ENCODE data around the gene ZNF212.
"Not testable (repeated sequence)": the region's sequence is repeated elsewhere in the genome, so short reads cannot be mapped to it uniquely, and the experiment has no call there.

The ZNF212 gene

DNA sequence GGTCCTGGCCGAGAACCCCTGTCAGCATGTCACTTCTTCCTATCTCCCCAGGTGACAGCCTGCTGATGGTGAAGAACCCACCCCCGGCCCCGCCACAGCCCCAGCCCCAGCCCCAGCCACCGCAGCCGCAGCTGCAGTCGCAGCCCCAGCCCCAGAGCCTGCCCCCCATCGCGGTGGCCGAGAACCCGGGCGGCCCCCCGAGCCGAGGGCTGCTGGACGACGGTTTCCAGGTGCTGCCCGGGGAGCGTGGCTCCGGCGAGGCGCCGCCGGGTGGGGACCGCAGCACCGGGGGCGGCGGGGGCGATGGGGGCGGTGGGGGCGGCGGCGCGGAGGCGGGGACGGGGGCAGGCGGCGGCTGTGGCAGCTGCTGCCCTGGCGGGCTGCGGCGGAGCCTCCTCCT, 15.7 kb upstream of the ZNF212 start:
- no peak overlapping the region for H3K9ac ChIP-seq (ENCODE audit: low read length)
- H3K9me3 ChIP-seq (ENCODE audit: control insufficient read depth, low read depth, low read length): no peaks in the 10 kb centered on the region
- H3K4me1 ChIP-seq (ENCODE audit: control insufficient read depth, low read depth, low read length): no peaks in the 10 kb centered on the region
- no peak overlapping the region for H3K27ac ChIP-seq (ENCODE audit: low read length)
- H3K36me3 ChIP-seq (ENCODE audit: control insufficient read depth, low read depth, low read length): peaks cover 18% of the 10 kb centered on the region
- no peak overlapping the region for H3K4me3 ChIP-seq (ENCODE audit: low read length)
- H3K27me3 ChIP-seq (ENCODE audit: control insufficient read depth, insufficient read depth, low read length): no peaks in the 10 kb centered on the region

DNA sequence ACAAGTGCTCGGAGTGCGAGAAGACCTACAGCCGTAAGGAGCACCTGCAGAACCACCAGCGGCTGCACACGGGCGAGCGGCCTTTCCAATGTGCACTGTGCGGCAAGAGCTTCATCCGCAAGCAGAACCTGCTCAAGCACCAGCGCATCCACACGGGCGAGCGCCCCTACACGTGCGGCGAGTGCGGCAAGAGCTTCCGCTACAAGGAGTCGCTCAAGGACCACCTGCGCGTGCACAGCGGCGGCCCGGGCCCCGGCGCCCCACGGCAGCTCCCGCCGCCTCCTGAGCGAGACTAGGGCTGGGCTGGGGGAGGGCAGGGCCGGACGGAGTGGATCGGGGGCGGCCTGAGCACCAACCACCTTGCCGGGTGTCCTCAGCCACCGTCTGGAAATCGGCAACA, 15.1 kb upstream of the ZNF212 start:
- Histone ChIP-seq H3K4me3 (ENCODE audit: low read length) (no peak overlapping the region), H3K36me3 (ENCODE audit: control insufficient read depth, low read depth, low read length) (peaks cover 17% of the 10 kb centered on the region), H3K27me3 (ENCODE audit: control insufficient read depth, insufficient read depth, low read length) (no peaks in the 10 kb centered on the region), H3K9ac (ENCODE audit: low read length) (no peak overlapping the region), H3K27ac (ENCODE audit: low read length) (no peak overlapping the region), H3K4me1 (ENCODE audit: control insufficient read depth, low read depth, low read length) (no peaks in the 10 kb centered on the region), H3K9me3 (ENCODE audit: control insufficient read depth, low read depth, low read length) (no peaks in the 10 kb centered on the region)

DNA sequence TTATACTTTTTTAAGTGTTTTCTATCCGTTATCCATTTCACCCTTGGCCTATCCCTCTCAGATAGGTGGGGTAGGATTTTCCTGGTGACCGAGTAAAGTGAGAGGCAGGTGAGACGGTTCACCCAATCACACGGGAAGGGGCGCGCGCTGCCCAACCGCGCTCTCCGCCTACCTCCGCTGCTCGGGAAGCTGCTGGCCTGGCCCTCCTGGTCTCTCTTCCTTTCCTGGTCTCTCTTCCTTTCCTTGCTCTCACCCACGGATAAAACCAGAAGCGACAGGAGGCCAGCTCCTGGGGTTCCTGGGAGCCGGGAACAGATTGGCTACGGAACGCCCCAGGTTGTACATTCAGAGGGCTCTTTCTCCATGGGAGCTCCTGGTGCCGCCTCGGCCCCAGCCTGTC, 14.3 kb upstream of the ZNF212 start:
- H3K4me3 ChIP-seq (ENCODE audit: low read length): no peak overlapping the region
- H3K36me3 ChIP-seq (ENCODE audit: control insufficient read depth, low read depth, low read length): peaks cover 17% of the 10 kb centered on the region
- no peak overlapping the region for H3K27ac ChIP-seq (ENCODE audit: low read length)
- H3K27me3 ChIP-seq (ENCODE audit: control insufficient read depth, insufficient read depth, low read length): no peaks in the 10 kb centered on the region
- no peaks in the 10 kb centered on the region for H3K4me1 ChIP-seq (ENCODE audit: control insufficient read depth, low read depth, low read length)
- no peaks in the 10 kb centered on the region for H3K9me3 ChIP-seq (ENCODE audit: control insufficient read depth, low read depth, low read length)
- H3K9ac ChIP-seq (ENCODE audit: low read length): no peak overlapping the region

DNA sequence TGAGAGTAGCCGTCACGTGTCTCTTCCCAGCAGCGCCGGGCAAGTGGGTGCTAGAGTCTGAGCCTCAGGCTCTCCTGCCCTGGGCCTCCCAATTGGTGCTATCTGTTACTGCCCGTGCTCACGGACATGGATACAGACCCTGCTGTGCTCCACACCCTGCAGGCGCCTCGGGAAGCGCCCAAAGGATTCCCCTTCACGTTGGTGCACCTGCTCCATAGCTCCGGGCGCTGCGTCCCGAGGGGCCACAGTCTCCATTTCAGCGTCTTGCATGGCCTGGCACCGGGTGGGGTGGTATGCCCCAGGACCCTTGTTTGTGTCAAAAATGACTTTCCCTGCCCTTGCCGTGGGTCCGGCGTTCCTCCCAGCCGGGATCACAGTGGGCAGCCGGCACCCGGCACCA, 13.8 kb upstream of the ZNF212 start:
- Histone ChIP-seq H3K9me3 (ENCODE audit: control insufficient read depth, low read depth, low read length) (no peaks in the 10 kb centered on the region), H3K27me3 (ENCODE audit: control insufficient read depth, insufficient read depth, low read length) (no peaks in the 10 kb centered on the region), H3K4me1 (ENCODE audit: control insufficient read depth, low read depth, low read length) (no peaks in the 10 kb centered on the region), H3K4me3 (ENCODE audit: low read length) (no peak overlapping the region), H3K36me3 (ENCODE audit: control insufficient read depth, low read depth, low read length) (peaks cover 14% of the 10 kb centered on the region), H3K27ac (ENCODE audit: low read length) (no peak overlapping the region), H3K9ac (ENCODE audit: low read length) (no peak overlapping the region)

DNA sequence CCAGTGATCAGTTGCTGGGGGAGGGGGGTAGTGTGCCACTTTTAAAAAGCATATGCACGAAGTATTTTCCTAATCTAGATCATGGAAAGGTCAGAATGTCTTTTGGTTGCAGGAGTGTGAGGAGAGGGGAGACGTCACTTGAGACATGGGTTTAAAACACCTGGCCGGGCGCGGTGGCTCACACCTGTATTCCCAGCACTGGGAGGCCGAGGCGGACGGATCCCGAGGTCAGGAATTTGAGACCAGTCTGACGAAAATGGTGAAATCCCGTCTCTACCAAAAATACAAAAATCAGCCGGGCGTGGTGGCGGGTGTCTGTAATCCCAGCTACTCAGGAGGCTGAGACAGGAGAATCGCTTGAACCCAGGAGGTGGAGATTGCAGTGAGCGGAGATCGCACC, 13.1 kb upstream of the ZNF212 start:
- H3K4me1 ChIP-seq (ENCODE audit: control insufficient read depth, low read depth, low read length); H3K9ac ChIP-seq (ENCODE audit: low read length); H3K9me3 ChIP-seq (ENCODE audit: control insufficient read depth, low read depth, low read length); H3K27me3 ChIP-seq (ENCODE audit: control insufficient read depth, insufficient read depth, low read length); H3K4me3 ChIP-seq (ENCODE audit: low read length); H3K27ac ChIP-seq (ENCODE audit: low read length): not testable (repeated sequence)
- peaks cover 12% of the 10 kb centered on the region for H3K36me3 ChIP-seq (ENCODE audit: control insufficient read depth, low read depth, low read length)

DNA sequence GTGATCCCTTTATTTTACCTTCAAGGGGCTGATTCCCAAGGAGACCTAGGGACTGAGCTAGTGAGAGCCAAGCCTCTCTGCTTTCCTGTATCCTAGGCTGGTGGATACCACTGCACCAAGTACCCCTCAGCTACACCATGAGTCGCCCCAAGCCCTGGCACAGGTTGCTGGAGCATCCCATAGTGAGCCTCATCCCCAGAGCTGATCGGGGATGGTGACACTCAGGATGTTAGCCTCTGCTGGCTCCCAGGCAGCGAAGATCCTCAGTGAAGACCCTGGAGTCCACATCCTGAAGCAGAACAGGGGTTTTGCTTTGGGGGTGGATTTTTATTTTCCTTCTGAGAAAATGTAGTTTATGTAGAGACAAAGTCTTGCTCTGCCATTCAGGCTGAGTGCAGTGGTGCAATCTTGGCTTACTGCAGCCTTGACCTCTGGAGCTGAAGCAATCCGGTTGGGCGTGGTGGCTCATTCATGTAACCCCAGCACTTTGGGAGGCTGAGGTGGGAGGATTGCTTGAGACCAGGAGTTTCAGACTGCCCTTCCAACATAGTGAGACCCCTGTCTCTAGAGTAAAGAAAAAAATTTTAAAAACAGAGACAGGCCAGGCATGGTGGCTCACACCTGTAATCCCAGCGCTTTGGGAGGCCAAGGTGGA, 12.5 kb upstream of the ZNF212 start:
- Histone ChIP-seq H3K27ac (ENCODE audit: low read length) (no peak overlapping the region), H3K9me3 (ENCODE audit: control insufficient read depth, low read depth, low read length) (no peaks in the 10 kb centered on the region), H3K9ac (ENCODE audit: low read length) (no peak overlapping the region), H3K27me3 (ENCODE audit: control insufficient read depth, insufficient read depth, low read length) (no peaks in the 10 kb centered on the region), H3K4me3 (ENCODE audit: low read length) (no peak overlapping the region), H3K36me3 (ENCODE audit: control insufficient read depth, low read depth, low read length) (peaks cover 11% of the 10 kb centered on the region), H3K4me1 (ENCODE audit: control insufficient read depth, low read depth, low read length) (no peaks in the 10 kb centered on the region)

DNA sequence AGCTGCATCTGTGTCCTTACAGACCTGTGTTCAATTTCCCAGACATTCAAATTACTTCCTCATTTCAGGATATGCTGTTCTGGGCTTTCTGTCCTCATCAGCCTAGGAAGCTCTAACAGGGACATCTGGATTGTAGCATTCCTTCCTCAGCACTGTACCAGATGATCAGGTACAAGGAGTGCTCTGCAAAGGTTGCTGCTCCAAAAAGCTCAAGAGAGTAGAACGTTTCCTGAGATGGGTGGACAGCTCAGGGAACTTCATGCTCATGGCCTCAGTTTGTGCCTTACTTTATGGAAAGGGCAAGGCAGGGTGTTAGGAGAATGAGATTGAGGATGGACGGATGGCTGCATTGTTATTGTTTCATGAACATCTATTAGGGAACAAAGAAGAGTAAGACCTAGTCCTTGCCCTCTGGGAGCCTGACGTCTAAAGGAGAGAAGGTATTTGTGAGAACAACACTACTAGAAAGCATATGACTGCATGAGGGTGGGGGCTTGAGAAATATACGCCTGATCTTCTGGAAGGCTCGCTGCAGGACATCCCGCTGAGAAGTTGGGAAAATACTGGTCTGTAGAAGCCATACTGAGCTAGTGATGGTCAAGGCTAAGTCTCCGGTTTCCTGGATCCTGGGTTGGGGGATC, 10.5 kb upstream of the ZNF212 start:
- H3K36me3 ChIP-seq (ENCODE audit: control insufficient read depth, low read depth, low read length): peaks cover 11% of the 10 kb centered on the region
- no peaks in the 10 kb centered on the region for H3K9me3 ChIP-seq (ENCODE audit: control insufficient read depth, low read depth, low read length)

DNA sequence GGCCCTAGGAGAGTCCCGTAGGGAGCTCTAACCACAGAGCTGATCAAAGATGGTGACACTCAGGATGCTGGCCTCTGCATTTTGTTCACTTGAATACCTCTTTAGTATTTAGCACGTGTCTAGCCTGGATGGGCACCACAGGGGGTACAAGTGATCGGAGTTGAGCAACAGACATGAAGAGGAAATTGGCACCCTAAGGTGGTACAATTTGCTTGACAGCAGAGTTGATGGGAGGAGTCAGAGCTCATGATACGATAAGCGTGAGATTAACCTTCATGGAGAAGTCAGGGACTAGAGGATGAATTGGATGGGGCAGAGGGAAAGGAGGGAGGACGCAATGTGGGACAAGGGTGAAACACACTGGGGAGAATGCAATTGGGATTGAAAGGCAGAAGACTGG, 9.9 kb upstream of the ZNF212 start:
- no peaks in the 10 kb centered on the region for H3K4me1 ChIP-seq (ENCODE audit: control insufficient read depth, low read depth, low read length)
- H3K36me3 ChIP-seq (ENCODE audit: control insufficient read depth, low read depth, low read length): peaks cover 9% of the 10 kb centered on the region
- H3K4me3 ChIP-seq (ENCODE audit: low read length): no peak overlapping the region
- H3K9ac ChIP-seq (ENCODE audit: low read length): no peak overlapping the region
- no peak overlapping the region for H3K27ac ChIP-seq (ENCODE audit: low read length)
- no peaks in the 10 kb centered on the region for H3K9me3 ChIP-seq (ENCODE audit: control insufficient read depth, low read depth, low read length)
- no peaks in the 10 kb centered on the region for H3K27me3 ChIP-seq (ENCODE audit: control insufficient read depth, insufficient read depth, low read length)

More for the DNA sequence above, 10.5 kb upstream of the ZNF212 start:
- Histone ChIP-seq H3K4me1 (ENCODE audit: control insufficient read depth, low read depth, low read length) (no peaks in the 10 kb centered on the region), H3K27ac (ENCODE audit: low read length) (no peak overlapping the region), H3K9ac (ENCODE audit: low read length) (no peak overlapping the region), H3K4me3 (ENCODE audit: low read length) (no peak overlapping the region), H3K27me3 (ENCODE audit: control insufficient read depth, insufficient read depth, low read length) (no peaks in the 10 kb centered on the region)

DNA sequence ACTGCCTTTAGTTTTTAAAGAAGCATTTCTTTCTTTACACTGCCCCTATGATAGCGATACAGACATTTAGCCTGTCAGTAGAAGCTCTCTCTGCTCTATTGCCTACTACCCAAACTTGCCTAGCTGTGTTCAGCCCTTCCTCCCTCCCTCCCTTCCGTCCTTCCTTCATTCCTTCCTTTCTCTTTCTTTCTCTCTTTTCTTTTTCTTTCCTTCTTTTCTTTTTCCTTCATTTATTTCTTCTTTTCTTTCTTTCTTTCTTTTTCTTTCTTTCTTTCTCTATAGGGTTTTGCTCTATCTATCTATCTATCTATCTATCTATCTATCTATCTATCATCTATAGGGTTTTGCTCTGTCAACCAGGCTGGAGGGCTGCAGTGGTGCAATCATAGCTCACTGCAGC, 7.1 kb upstream of the ZNF212 start:
- Histone ChIP-seq H3K4me3 (ENCODE audit: low read length) (no peak overlapping the region), H3K4me1 (ENCODE audit: control insufficient read depth, low read depth, low read length) (no peaks in the 10 kb centered on the region), H3K27ac (ENCODE audit: low read length) (no peak overlapping the region), H3K27me3 (ENCODE audit: control insufficient read depth, insufficient read depth, low read length) (peaks cover 2% of the 10 kb centered on the region), H3K9ac (ENCODE audit: low read length) (no peak overlapping the region), H3K36me3 (ENCODE audit: control insufficient read depth, low read depth, low read length) (no peaks in the 10 kb centered on the region), H3K9me3 (ENCODE audit: control insufficient read depth, low read depth, low read length) (no peaks in the 10 kb centered on the region)

DNA sequence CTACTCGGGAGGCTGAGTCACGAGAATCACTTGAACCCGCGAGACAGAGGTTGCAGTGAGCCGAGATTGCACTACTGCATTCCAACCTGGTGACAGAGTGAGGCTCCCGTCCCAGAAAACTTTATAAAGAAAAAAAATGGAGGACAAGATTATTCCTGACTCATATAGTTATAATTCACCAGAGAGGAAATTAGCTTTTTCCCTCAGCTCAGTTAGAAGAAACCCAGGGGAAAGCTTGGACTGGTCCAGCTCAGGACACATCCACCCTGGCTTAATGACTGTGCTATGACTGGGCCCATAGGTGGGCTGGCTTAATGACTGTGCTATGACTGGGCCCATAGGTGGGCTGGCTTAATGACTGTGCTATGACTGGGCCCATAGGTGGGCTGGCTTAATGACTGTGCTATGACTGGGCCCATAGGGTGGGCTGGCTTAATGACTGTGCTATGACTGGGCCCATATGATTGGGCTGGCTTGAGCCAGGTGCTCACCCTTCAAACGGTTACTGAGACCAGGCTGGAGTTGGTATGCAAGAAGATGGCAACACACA, 5.7 kb upstream of the ZNF212 start:
- H3K9me3 ChIP-seq (ENCODE audit: control insufficient read depth, low read depth, low read length); H3K36me3 ChIP-seq (ENCODE audit: control insufficient read depth, low read depth, low read length); H3K9ac ChIP-seq (ENCODE audit: low read length); H3K27ac ChIP-seq (ENCODE audit: low read length); H3K4me1 ChIP-seq (ENCODE audit: control insufficient read depth, low read depth, low read length); H3K4me3 ChIP-seq (ENCODE audit: low read length): not testable (repeated sequence)
- peaks cover 13% of the 10 kb centered on the region for H3K27me3 ChIP-seq (ENCODE audit: control insufficient read depth, insufficient read depth, low read length)

DNA sequence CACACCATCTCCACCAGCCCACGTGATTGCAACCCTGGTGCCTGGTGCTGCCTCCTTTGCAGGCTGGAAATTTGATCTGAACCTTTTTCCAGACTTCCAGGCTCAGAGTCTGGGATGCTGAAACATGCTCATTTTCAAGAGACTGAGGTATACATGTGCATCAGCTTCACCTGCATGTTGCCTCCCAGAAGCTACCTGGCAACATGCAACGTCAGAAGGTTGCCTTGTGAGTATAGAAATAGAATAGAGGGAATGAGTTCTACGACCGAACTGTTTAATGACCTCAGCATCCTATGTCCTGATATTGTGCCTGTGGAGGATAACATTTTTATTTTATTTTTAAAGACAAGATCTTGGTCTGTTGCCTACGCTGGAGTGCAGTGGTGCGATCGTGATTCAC, 1.9 kb upstream of the ZNF212 start:
- H3K36me3 ChIP-seq (ENCODE audit: control insufficient read depth, low read depth, low read length): no peaks in the 10 kb centered on the region
- H3K27me3 ChIP-seq (ENCODE audit: control insufficient read depth, insufficient read depth, low read length): peaks cover 13% of the 10 kb centered on the region
- H3K9me3 ChIP-seq (ENCODE audit: control insufficient read depth, low read depth, low read length): no peaks in the 10 kb centered on the region
- H3K4me1 ChIP-seq (ENCODE audit: control insufficient read depth, low read depth, low read length): peaks cover 4% of the 10 kb centered on the region
- no peak overlapping the region for H3K27ac ChIP-seq (ENCODE audit: low read length)
- H3K4me3 ChIP-seq (ENCODE audit: low read length): no peak overlapping the region
- H3K9ac ChIP-seq (ENCODE audit: low read length): no peak overlapping the region

DNA sequence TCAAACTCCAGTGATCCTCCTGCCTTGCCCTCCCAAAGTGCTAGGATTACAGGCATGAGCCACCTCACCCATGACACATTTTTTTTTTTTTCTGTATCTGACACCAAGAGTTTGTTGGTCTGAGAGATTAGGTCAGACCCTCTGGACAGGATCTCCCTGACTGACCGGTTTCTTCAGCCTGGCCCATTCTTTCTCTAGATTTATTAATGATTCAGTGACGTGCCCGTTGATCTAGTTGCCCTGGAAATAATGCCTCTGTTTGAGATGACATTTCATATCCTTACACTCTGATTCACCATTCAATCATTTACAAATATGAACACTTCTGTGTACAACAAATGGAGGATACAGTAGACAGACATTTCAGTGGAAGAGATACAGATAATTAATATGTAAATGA, 1.4 kb upstream of the ZNF212 start:
- Histone ChIP-seq H3K4me1 (ENCODE audit: control insufficient read depth, low read depth, low read length) (peaks cover 4% of the 10 kb centered on the region), H3K4me3 (ENCODE audit: low read length) (no peak overlapping the region), H3K27ac (ENCODE audit: low read length) (no peak overlapping the region), H3K9ac (ENCODE audit: low read length) (no peak overlapping the region), H3K27me3 (ENCODE audit: control insufficient read depth, insufficient read depth, low read length) (peaks cover 13% of the 10 kb centered on the region), H3K36me3 (ENCODE audit: control insufficient read depth, low read depth, low read length) (no peaks in the 10 kb centered on the region), H3K9me3 (ENCODE audit: control insufficient read depth, low read depth, low read length) (no peaks in the 10 kb centered on the region)
